Activated T-helper 2 cell treated with anti-CD3 and anti-CD28 coated beads, Interferon-gamma antibody, Interleukin-2, Interleukin-4, amounts not matched to agents 10 μg/mL and 5 μg/mL and 100 μg/mL, durations not matched to agents 14 hours and 24 hours and 36 hours (primary cell): ENCODE measurements around the gene LAPTM4A. TPM values are rescaled to one million over a fixed set of nuclear protein-coding genes. Genes with fewer than 3 reads are reported as not detected.

Source experiments
- DNase-seq: peaks from one replicate; pipeline ENCODE4 v3.0.0; 2021; ENCODE audit warnings: low spot score
- H3K27ac Mint-ChIP-seq: one replicate; pipeline ENCODE4 v1.8.0; 2021; ENCODE audit warnings: mixed read lengths
- H3K27me3 Mint-ChIP-seq: one replicate; pipeline ENCODE4 v1.8.0; 2021; ENCODE audit warnings: low read depth, mixed read lengths
- H3K36me3 Mint-ChIP-seq: one replicate; pipeline ENCODE4 v1.8.0; 2021; ENCODE audit warnings: low read depth, mixed read lengths
- H3K4me1 Mint-ChIP-seq: one replicate; pipeline ENCODE4 v1.8.0; 2021; ENCODE audit warnings: low read depth, mixed read lengths
- H3K4me3 Mint-ChIP-seq: one replicate; pipeline ENCODE4 v1.8.0; 2021; ENCODE audit warnings: low read depth, mild to moderate bottlenecking, moderate library complexity, mixed read lengths
- H3K9me3 Mint-ChIP-seq: one replicate; pipeline ENCODE4 v1.8.0; 2021; ENCODE audit warnings: mixed read lengths
- intact Hi-C: fragments of 100-400 bp; cut with micrococcal nuclease; formaldehyde crosslinking; loops from one replicate; pipeline ENCODE4 v1.15.1; 2023
- total RNA-seq: library from RNA; stranded (reverse); gene quantifications from 2 replicates; pipeline ENCODE4 v1.2.3, GENCODE V29; 2022

Gene LAPTM4A
- total RNA-seq, 1 donor from 2014 or later: 27.3 TPM

DNA sequence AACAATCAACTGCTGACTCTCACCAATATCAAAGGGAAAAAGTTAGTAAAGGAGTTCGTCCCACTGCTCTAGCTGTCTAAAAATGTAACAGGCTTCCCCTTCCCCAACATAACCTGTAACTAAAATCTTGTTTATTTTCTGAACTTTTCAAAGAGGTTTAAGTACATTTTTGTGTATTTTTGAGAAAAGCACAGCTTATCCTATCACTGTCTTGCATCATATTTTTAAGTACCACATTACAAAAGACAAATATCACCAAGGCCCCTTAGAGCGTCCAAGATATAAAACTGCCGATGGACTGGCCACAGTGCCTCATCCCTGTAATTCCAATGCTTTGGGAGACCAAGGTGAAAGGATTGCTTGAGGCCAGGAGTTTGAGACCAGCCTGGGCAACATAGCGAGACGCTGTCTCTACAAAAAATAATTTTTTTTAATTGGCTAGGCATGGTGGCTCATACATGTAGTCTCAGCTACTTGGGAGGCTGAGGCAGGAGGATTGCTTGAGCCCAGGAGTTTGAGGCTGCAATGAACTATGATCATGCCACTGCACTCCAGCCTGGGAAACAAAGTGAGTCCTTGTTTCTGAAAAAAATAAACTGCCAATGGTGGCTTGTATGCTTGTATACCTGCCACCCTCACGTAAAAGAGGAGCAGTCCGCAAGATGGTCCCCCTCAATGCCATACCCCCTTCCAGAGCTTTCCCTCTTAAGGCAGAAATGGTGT is 21.2 kb upstream of the LAPTM4A start:
- H3K27ac Mint-ChIP-seq: no peak overlapping the region
- intact Hi-C loops: no loop called here
- H3K36me3 Mint-ChIP-seq: no peaks in the 10 kb centered on the region
- DNase-seq: no peak
- no peaks in the 10 kb centered on the region for H3K4me1 Mint-ChIP-seq
- H3K27me3 Mint-ChIP-seq: peaks cover 10% of the 10 kb centered on the region
- no peaks in the 10 kb centered on the region for H3K9me3 Mint-ChIP-seq
- no peak overlapping the region for H3K4me3 Mint-ChIP-seq

- no peak for DNase-seq
- Mint-ChIP-seq H3K9me3 (no peaks in the 10 kb centered on the region), H3K4me1 (no peaks in the 10 kb centered on the region), H3K27me3 (peaks cover 6% of the 10 kb centered on the region), H3K27ac (no peak overlapping the region), H3K4me3 (no peak overlapping the region), H3K36me3 (no peaks in the 10 kb centered on the region)
- intact Hi-C loops: no loop called here
These were observed 20.3 kb upstream of the LAPTM4A start for GRCh38 chr2:20071397-20072383.

- H3K9me3 Mint-ChIP-seq: no peaks in the 10 kb centered on the region
- H3K4me1 Mint-ChIP-seq: no peaks in the 10 kb centered on the region
- H3K36me3 Mint-ChIP-seq: no peaks in the 10 kb centered on the region
- H3K4me3 Mint-ChIP-seq: no peak overlapping the region
- no peak overlapping the region for H3K27ac Mint-ChIP-seq
- intact Hi-C loops: no loop called here
- DNase-seq: no peak
- peaks cover 1% of the 10 kb centered on the region for H3K27me3 Mint-ChIP-seq
These were observed 18.3 kb upstream of the LAPTM4A start for GRCh38 chr2:20069756-20070155.

- H3K4me3 Mint-ChIP-seq: no peak overlapping the region
- H3K36me3 Mint-ChIP-seq: no peaks in the 10 kb centered on the region
- peaks cover 1% of the 10 kb centered on the region for H3K27me3 Mint-ChIP-seq
- peaks cover 1% of the 10 kb centered on the region for H3K4me1 Mint-ChIP-seq
- no peak overlapping the region for H3K27ac Mint-ChIP-seq
- intact Hi-C loops: no loop called here
- no peak for DNase-seq
- H3K9me3 Mint-ChIP-seq: no peaks in the 10 kb centered on the region
These were observed 16.7 kb upstream of the LAPTM4A start for GRCh38 chr2:20067992-20068584.

GRCh38 chr2:20065885-20066602 is 14.6 kb upstream of the LAPTM4A start:
- H3K4me3 Mint-ChIP-seq: no peak overlapping the region
- H3K27me3 Mint-ChIP-seq: peaks cover 3% of the 10 kb centered on the region
- intact Hi-C loops: no loop called here
- no peaks in the 10 kb centered on the region for H3K9me3 Mint-ChIP-seq
- no peak overlapping the region for H3K27ac Mint-ChIP-seq
- no peaks in the 10 kb centered on the region for H3K36me3 Mint-ChIP-seq
- H3K4me1 Mint-ChIP-seq: peaks cover 1% of the 10 kb centered on the region
- DNase-seq: no peak

- Mint-ChIP-seq H3K36me3 (no peaks in the 10 kb centered on the region), H3K9me3 (no peaks in the 10 kb centered on the region), H3K27ac (no peak overlapping the region), H3K4me1 (peaks cover 1% of the 10 kb centered on the region), H3K4me3 (no peak overlapping the region), H3K27me3 (peaks cover 11% of the 10 kb centered on the region)
- intact Hi-C loops: no loop called here
- no peak for DNase-seq
These were observed 13.4 kb upstream of the LAPTM4A start for GRCh38 chr2:20064841-20065240.

DNA sequence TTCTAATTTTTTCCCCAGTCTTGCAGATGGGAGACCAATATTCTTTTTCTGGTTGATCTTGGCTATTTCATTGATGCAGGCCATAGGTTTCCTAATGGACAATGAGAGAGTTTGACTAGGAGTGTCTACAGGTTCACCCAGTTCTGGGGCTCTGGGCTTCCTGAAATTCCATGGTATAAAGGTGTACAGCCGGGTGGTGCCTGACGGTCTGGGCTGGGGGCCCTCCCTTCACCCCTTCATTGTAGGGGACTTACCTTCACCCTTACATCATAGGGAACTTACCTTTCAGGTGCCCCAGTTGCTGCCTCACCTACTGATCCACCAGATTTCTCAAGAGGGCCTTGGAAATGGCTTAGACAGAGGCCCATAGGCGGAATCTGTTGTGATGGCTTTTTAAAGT is 13.0 kb upstream of the LAPTM4A start:
- Mint-ChIP-seq H3K27me3 (peaks cover 11% of the 10 kb centered on the region), H3K36me3 (no peaks in the 10 kb centered on the region), H3K9me3 (no peaks in the 10 kb centered on the region), H3K4me1 (peaks cover 1% of the 10 kb centered on the region), H3K4me3 (no peak overlapping the region), H3K27ac (no peak overlapping the region)
- DNase-seq: no peak
- intact Hi-C loops: no loop called here

GRCh38 chr2:20062615-20063545 is 11.5 kb upstream of the LAPTM4A start:
- intact Hi-C loops: no loop called here
- Mint-ChIP-seq H3K9me3 (no peaks in the 10 kb centered on the region), H3K27me3 (peaks cover 17% of the 10 kb centered on the region), H3K27ac (no peak overlapping the region), H3K4me1 (peaks cover 1% of the 10 kb centered on the region), H3K4me3 (no peak overlapping the region), H3K36me3 (no peaks in the 10 kb centered on the region)
- no peak for DNase-seq

DNA sequence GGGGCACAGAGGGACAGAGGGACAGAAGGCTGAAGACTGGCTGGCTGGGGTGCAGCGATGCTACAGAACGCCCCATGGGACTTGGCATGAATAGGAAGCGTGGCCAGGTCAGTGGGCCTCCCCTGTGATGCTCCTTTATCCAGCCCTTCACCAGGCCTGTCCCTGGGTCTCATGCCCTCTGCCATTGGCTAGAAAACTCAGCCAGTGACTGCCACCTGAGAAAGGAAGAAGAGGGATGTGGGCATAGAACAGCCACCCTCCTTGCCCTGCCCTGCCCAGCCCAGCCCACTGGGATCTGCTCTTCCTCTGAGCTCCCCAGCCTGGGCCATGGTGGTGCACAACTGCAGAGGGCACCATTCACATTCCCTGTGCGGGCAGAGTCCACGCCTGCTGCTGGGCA is 10.5 kb upstream of the LAPTM4A start:
- no peaks in the 10 kb centered on the region for H3K36me3 Mint-ChIP-seq
- H3K27me3 Mint-ChIP-seq: peaks cover 24% of the 10 kb centered on the region
- H3K4me1 Mint-ChIP-seq: peaks cover 1% of the 10 kb centered on the region
- no peaks in the 10 kb centered on the region for H3K9me3 Mint-ChIP-seq
- DNase-seq: no peak
- H3K27ac Mint-ChIP-seq: no peak overlapping the region
- no peak overlapping the region for H3K4me3 Mint-ChIP-seq
- intact Hi-C loops: no loop called here

DNA sequence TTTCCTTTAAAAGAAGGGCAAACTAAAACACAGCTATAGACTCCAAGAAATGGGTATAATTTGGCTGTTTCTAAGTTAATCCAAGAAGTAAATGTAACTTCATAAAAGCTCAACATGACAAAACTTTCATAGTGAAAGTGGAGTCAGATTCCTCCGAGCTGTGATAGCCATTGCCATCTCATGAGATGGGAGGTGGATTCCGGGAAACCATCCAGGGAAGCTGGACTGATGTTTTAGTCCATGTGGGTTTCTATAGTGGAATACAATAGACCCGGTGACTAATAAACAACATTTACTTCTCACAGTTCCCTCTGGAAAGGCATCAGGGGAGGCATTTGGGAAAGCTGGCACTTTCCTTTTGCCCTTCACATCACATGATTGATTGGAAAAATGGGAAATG is 10.0 kb upstream of the LAPTM4A start:
- intact Hi-C loops: no loop called here
- peaks cover 1% of the 10 kb centered on the region for H3K4me1 Mint-ChIP-seq
- no peaks in the 10 kb centered on the region for H3K36me3 Mint-ChIP-seq
- DNase-seq: no peak
- H3K27me3 Mint-ChIP-seq: peaks cover 29% of the 10 kb centered on the region
- no peak overlapping the region for H3K4me3 Mint-ChIP-seq
- H3K27ac Mint-ChIP-seq: no peak overlapping the region
- no peaks in the 10 kb centered on the region for H3K9me3 Mint-ChIP-seq

- no peaks in the 10 kb centered on the region for H3K9me3 Mint-ChIP-seq
- H3K27ac Mint-ChIP-seq: no peak overlapping the region
- H3K4me3 Mint-ChIP-seq: no peak overlapping the region
- DNase-seq: no peak
- H3K36me3 Mint-ChIP-seq: no peaks in the 10 kb centered on the region
- H3K4me1 Mint-ChIP-seq: peaks cover 1% of the 10 kb centered on the region
- H3K27me3 Mint-ChIP-seq: peaks cover 40% of the 10 kb centered on the region
- intact Hi-C loops: no loop called here
These were observed 8.7 kb upstream of the LAPTM4A start for GRCh38 chr2:20060106-20060505.

- intact Hi-C loops: no loop called here
- H3K4me3 Mint-ChIP-seq: no peak overlapping the region
- no peak for DNase-seq
- no peaks in the 10 kb centered on the region for H3K9me3 Mint-ChIP-seq
- H3K36me3 Mint-ChIP-seq: no peaks in the 10 kb centered on the region
- no peak overlapping the region for H3K27ac Mint-ChIP-seq
- H3K4me1 Mint-ChIP-seq: no peaks in the 10 kb centered on the region
- peaks cover 45% of the 10 kb centered on the region for H3K27me3 Mint-ChIP-seq
These were observed 5.8 kb upstream of the LAPTM4A start for GRCh38 chr2:20057268-20057667.
